ENCODE data around the gene GPLD1. TPM values are rescaled to one million over a fixed set of nuclear protein-coding genes. Genes with fewer than 3 reads are reported as not detected.

GPLD1 gene
- total RNA-seq, 1 donor from 2014 or later: 1.8 TPM

DNA sequence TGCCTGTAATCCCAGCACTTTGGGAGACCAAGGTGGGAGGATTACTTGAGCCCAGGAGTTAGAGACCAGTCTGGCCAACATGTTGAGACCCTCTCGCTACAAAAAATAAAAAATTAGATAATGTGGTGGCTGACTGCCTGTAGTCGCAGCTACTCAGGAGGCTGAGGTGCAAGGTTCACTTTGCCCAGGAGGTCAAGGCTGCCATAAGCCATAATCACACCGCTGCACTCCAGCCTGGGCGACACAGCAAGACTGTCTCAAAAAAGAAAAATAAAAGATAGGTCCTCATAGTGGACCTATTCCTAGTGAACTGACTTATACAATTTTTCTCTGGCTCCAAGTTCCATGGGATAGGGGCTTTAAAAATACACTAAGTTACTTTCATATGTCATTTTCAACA is 44.8 kb downstream of the GPLD1 start:
- Histone ChIP-seq H3K27me3 (ENCODE audit: control insufficient read depth, insufficient read depth, low read length) (no peaks in the 10 kb centered on the region), H3K4me3 (ENCODE audit: low read depth, low read length) (no peak overlapping the region), H3K36me3 (ENCODE audit: control insufficient read depth, insufficient read depth, low read length) (no peaks in the 10 kb centered on the region)
- TF ChIP-seq, protein P1, sequence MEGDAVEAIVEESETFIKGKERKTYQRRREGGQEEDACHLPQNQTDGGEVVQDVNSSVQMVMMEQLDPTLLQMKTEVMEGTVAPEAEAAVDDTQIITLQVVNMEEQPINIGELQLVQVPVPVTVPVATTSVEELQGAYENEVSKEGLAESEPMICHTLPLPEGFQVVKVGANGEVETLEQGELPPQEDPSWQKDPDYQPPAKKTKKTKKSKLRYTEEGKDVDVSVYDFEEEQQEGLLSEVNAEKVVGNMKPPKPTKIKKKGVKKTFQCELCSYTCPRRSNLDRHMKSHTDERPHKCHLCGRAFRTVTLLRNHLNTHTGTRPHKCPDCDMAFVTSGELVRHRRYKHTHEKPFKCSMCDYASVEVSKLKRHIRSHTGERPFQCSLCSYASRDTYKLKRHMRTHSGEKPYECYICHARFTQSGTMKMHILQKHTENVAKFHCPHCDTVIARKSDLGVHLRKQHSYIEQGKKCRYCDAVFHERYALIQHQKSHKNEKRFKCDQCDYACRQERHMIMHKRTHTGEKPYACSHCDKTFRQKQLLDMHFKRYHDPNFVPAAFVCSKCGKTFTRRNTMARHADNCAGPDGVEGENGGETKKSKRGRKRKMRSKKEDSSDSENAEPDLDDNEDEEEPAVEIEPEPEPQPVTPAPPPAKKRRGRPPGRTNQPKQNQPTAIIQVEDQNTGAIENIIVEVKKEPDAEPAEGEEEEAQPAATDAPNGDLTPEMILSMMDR (IDR thresholded peaks at IDR 0.05; ENCODE audit: insufficient read depth, low read length, poor library complexity, severe bottlenecking): no peak
- no peak for DNase-seq (ENCODE audit: low read depth)

DNA sequence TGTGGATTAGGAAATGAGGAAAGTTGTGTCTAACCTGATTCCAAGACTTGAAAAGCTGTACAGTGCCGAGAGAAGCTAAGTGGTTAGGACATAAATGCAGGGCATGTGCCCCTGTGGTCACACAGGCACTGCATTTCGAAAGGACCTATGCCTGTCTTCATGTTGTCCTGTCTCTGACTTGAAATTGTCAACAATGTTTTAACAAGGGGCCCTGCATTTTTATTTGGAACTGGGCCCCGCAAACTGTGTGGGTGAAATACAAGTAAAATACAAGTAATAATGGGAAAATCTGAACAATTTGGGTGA is 47.8 kb downstream of the GPLD1 start:
- no peaks in the 10 kb centered on the region for H3K36me3 ChIP-seq (ENCODE audit: control insufficient read depth, insufficient read depth, low read length)
- no peak overlapping the region for H3K4me3 ChIP-seq (ENCODE audit: low read depth, low read length)
- DNase-seq (ENCODE audit: low read depth): no peak
- H3K27me3 ChIP-seq (ENCODE audit: control insufficient read depth, insufficient read depth, low read length): no peaks in the 10 kb centered on the region
- TF ChIP-seq, protein P1 (IDR thresholded peaks at IDR 0.05; ENCODE audit: insufficient read depth, low read length, poor library complexity, severe bottlenecking): no peak

DNA sequence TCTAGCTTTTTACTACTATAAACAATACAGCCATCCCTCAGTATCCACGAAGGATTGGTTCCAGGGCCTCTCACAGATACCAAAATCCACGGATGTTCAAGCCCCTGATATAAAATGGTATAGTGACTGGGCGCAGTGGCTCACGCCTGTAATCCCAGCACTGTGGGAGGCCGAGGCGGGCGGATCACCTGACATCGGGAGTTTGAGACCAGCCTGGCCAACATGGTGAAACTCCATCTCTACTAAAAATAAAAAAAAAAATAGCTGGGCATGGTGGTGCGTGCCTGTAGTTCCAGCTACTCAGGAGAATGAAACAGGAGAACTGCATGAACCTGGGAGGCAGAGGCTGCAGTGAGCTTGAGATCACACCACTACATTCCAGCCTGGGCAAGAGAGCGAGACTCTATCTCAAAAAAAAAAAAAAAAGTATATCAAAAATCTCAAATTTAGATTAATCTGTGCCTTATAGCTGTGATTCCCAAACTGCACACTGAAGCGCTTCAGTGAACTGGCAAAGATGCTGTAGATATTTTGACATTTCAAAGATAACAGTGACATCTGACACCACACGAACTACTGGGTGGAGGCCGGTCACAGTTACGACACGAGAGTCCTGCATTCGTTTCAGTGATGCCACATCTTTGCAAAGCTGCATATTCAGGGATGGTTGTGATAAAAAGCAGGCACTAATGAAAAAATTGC is 48.3 kb downstream of the GPLD1 start:
- H3K4me3 ChIP-seq (ENCODE audit: low read depth, low read length): no peak overlapping the region
- DNase-seq (ENCODE audit: low read depth): no peak
- H3K27me3 ChIP-seq (ENCODE audit: control insufficient read depth, insufficient read depth, low read length): no peaks in the 10 kb centered on the region
- TF ChIP-seq, protein P1 (IDR thresholded peaks at IDR 0.05; ENCODE audit: insufficient read depth, low read length, poor library complexity, severe bottlenecking): no peak
- H3K36me3 ChIP-seq (ENCODE audit: control insufficient read depth, insufficient read depth, low read length): no peaks in the 10 kb centered on the region

DNA sequence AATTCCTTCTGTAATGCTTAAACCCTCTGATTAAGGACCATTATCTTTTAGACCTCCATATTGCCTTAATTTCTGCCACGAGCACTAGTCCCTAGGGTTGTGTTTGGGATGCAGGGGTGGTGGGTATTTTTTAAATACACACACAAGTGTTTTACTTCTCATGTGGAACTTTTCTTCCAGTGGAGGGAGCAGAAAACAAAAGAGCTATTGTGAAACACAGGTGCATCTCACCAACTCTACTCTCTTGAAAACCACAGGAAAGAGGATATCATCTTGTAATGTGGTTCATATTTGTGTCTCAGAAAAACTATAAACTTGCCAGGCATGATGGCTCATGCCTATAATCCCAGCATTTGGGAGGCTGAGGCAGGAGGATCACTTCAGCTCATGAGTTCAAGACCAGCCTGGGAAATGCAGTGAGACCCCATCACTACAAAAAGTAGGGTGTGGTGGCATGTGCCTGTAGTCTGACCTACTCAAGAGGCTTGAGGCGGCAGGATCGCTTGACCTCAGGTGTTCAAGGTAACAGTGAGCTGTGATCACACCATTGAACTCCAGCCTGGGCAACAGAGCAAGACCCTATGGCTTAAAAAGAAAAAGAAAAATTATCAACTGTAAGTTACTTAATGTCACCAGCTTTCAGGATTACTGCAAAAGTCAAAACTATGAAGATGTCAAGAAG is 49.4 kb downstream of the GPLD1 start:
- H3K36me3 ChIP-seq (ENCODE audit: control insufficient read depth, insufficient read depth, low read length): no peaks in the 10 kb centered on the region
- no peak for DNase-seq (ENCODE audit: low read depth)
- no peak overlapping the region for H3K4me3 ChIP-seq (ENCODE audit: low read depth, low read length)
- H3K27me3 ChIP-seq (ENCODE audit: control insufficient read depth, insufficient read depth, low read length): no peaks in the 10 kb centered on the region
- TF ChIP-seq, protein P1 (IDR thresholded peaks at IDR 0.05; ENCODE audit: insufficient read depth, low read length, poor library complexity, severe bottlenecking): no peak

DNA sequence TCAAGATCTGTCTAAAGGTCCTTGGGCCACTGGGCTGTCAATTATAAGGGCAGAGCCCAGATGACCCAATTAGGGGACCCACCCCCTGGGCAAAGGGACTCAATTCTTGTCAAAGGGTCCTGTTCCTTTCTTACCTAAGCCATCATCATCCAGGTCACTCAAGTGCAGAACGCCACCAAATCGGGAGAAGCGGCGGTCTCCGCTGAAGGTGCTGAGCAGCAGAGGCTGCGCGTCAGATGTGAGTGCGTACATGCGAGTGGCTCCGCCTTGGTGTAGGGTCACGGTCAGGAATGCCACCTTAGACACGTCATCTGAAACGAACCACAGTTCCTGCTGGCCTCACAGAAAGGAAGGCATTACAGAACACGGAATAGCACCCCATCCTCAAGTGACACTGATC is 52.4 kb downstream of the GPLD1 start:
- DNase-seq (ENCODE audit: low read depth): no peak
- TF ChIP-seq, protein P1 (IDR thresholded peaks at IDR 0.05; ENCODE audit: insufficient read depth, low read length, poor library complexity, severe bottlenecking): no peak
- no peaks in the 10 kb centered on the region for H3K36me3 ChIP-seq (ENCODE audit: control insufficient read depth, insufficient read depth, low read length)
- no peak overlapping the region for H3K4me3 ChIP-seq (ENCODE audit: low read depth, low read length)
- no peaks in the 10 kb centered on the region for H3K27me3 ChIP-seq (ENCODE audit: control insufficient read depth, insufficient read depth, low read length)

DNA sequence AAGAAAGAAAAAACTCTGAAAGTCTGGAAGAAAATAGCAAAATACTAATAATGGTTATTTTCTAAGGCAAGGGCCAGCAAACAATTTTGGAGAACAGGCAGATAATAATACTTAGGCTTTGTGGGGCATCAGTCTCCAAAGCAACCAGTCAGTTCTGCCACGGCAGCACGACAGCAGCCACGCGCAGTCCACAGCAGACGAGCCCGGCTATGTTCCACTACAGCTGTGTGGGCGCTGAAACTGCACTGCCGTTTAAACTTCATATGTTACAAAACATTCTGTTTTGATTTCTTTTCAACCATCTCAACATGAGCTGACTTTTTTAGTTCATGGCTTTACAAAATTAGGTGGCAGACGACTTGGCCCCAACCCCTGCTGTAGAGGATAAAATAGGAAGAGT is 56.8 kb downstream of the GPLD1 start:
- no peak for DNase-seq (ENCODE audit: low read depth)
- Histone ChIP-seq H3K27me3 (ENCODE audit: control insufficient read depth, insufficient read depth, low read length) (no peaks in the 10 kb centered on the region), H3K4me3 (ENCODE audit: low read depth, low read length) (no peak overlapping the region), H3K36me3 (ENCODE audit: control insufficient read depth, insufficient read depth, low read length) (no peaks in the 10 kb centered on the region)
- TF ChIP-seq, protein P1 (IDR thresholded peaks at IDR 0.05; ENCODE audit: insufficient read depth, low read length, poor library complexity, severe bottlenecking): no peak

All from kidney epithelial cell (primary cell).